ENCODE measurements around the gene FAF1.

Gene FAF1

GRCh38 chr1:50705699-50706098, 254.4 kb downstream of the FAF1 start:
- Mint-ChIP-seq H3K36me3 (ENCODE audit: insufficient read depth) (peaks cover 2% of the 10 kb centered on the region), H3K27ac (ENCODE audit: low read depth) (no peak overlapping the region), H3K4me1 (peaks cover 6% of the 10 kb centered on the region), H3K27me3 (no peaks in the 10 kb centered on the region), H3K4me3 (no peak overlapping the region), H3K9me3 (no peaks in the 10 kb centered on the region)
- no peak for DNase-seq (ENCODE audit: low spot score in 2 of 2)
- no peak for ATAC-seq (replicated peaks; ENCODE audit: extremely low read depth, poor library complexity, severe bottlenecking)

- DNase-seq (ENCODE audit: low spot score in 2 of 2) = no peak
- no peaks in the 10 kb centered on the region for H3K27me3 Mint-ChIP-seq
- no peaks in the 10 kb centered on the region for H3K9me3 Mint-ChIP-seq
- no peak overlapping the region for H3K27ac Mint-ChIP-seq (ENCODE audit: low read depth)
- H3K36me3 Mint-ChIP-seq (ENCODE audit: insufficient read depth) = no peaks in the 10 kb centered on the region
- H3K4me3 Mint-ChIP-seq = no peak overlapping the region
- H3K4me1 Mint-ChIP-seq = peaks cover 10% of the 10 kb centered on the region
- no peak for ATAC-seq (replicated peaks; ENCODE audit: extremely low read depth, poor library complexity, severe bottlenecking)
Measured at GRCh38 chr1:50705041-50705440, 255.0 kb downstream of the FAF1 start.

- peaks cover 12% of the 10 kb centered on the region for H3K4me1 Mint-ChIP-seq
- ATAC-seq (replicated peaks; ENCODE audit: extremely low read depth, poor library complexity, severe bottlenecking) (no peak), DNase-seq (ENCODE audit: low spot score in 2 of 2) (no peak)
- H3K4me3 Mint-ChIP-seq = no peak overlapping the region
- H3K36me3 Mint-ChIP-seq (ENCODE audit: insufficient read depth) = no peaks in the 10 kb centered on the region
- no peaks in the 10 kb centered on the region for H3K9me3 Mint-ChIP-seq
- H3K27me3 Mint-ChIP-seq = no peaks in the 10 kb centered on the region
- no peak overlapping the region for H3K27ac Mint-ChIP-seq (ENCODE audit: low read depth)
Measured at GRCh38 chr1:50704126-50704525, 255.9 kb downstream of the FAF1 start.

- H3K9me3 Mint-ChIP-seq = no peaks in the 10 kb centered on the region
- ATAC-seq (replicated peaks; ENCODE audit: extremely low read depth, poor library complexity, severe bottlenecking) = no peak
- no peaks in the 10 kb centered on the region for H3K27me3 Mint-ChIP-seq
- peaks cover 10% of the 10 kb centered on the region for H3K4me1 Mint-ChIP-seq
- no peaks in the 10 kb centered on the region for H3K36me3 Mint-ChIP-seq (ENCODE audit: insufficient read depth)
- DNase-seq (ENCODE audit: low spot score in 2 of 2) = no peak
- no peak overlapping the region for H3K4me3 Mint-ChIP-seq
- H3K27ac Mint-ChIP-seq (ENCODE audit: low read depth) = no peak overlapping the region
Measured at GRCh38 chr1:50703240-50703639, 256.8 kb downstream of the FAF1 start.

- Mint-ChIP-seq H3K9me3 (no peaks in the 10 kb centered on the region), H3K27me3 (no peaks in the 10 kb centered on the region), H3K27ac (ENCODE audit: low read depth) (no peak overlapping the region), H3K36me3 (ENCODE audit: insufficient read depth) (no peaks in the 10 kb centered on the region), H3K4me3 (no peak overlapping the region), H3K4me1 (peaks cover 6% of the 10 kb centered on the region)
- ATAC-seq (replicated peaks; ENCODE audit: extremely low read depth, poor library complexity, severe bottlenecking) (no peak), DNase-seq (ENCODE audit: low spot score in 2 of 2) (no peak)
Measured at GRCh38 chr1:50702395-50702794, 257.7 kb downstream of the FAF1 start.

GRCh38 chr1:50701706-50702317, 258.3 kb downstream of the FAF1 start:
- peaks cover 6% of the 10 kb centered on the region for H3K4me1 Mint-ChIP-seq
- H3K9me3 Mint-ChIP-seq = no peaks in the 10 kb centered on the region
- H3K27me3 Mint-ChIP-seq = no peaks in the 10 kb centered on the region
- ATAC-seq (replicated peaks; ENCODE audit: extremely low read depth, poor library complexity, severe bottlenecking) = no peak
- H3K27ac Mint-ChIP-seq (ENCODE audit: low read depth) = no peak overlapping the region
- DNase-seq (ENCODE audit: low spot score in 2 of 2) = no peak
- no peak overlapping the region for H3K4me3 Mint-ChIP-seq
- H3K36me3 Mint-ChIP-seq (ENCODE audit: insufficient read depth) = no peaks in the 10 kb centered on the region

GRCh38 chr1:50700621-50701020, 259.4 kb downstream of the FAF1 start:
- Mint-ChIP-seq H3K36me3 (ENCODE audit: insufficient read depth) (no peaks in the 10 kb centered on the region), H3K27me3 (no peaks in the 10 kb centered on the region)
- no peak for DNase-seq (ENCODE audit: low spot score in 2 of 2)

GRCh38 chr1:50700214-50700613, 259.9 kb downstream of the FAF1 start:
- Mint-ChIP-seq H3K27me3 (no peaks in the 10 kb centered on the region), H3K4me1 (peaks cover 6% of the 10 kb centered on the region), H3K4me3 (no peak overlapping the region), H3K9me3 (no peaks in the 10 kb centered on the region), H3K36me3 (ENCODE audit: insufficient read depth) (no peaks in the 10 kb centered on the region), H3K27ac (ENCODE audit: low read depth) (peak overlapping the region; percentile 46)
- no peak for DNase-seq (ENCODE audit: low spot score in 2 of 2)
- no peak for ATAC-seq (replicated peaks; ENCODE audit: extremely low read depth, poor library complexity, severe bottlenecking)

More at GRCh38 chr1:50700621-50701020, 259.4 kb downstream of the FAF1 start:
- Mint-ChIP-seq H3K9me3 (no peaks in the 10 kb centered on the region), H3K27ac (ENCODE audit: low read depth) (peak overlapping the region; percentile 46), H3K4me1 (peaks cover 6% of the 10 kb centered on the region), H3K4me3 (no peak overlapping the region)
- no peak for ATAC-seq (replicated peaks; ENCODE audit: extremely low read depth, poor library complexity, severe bottlenecking)

GRCh38 chr1:50699795-50700194, 260.3 kb downstream of the FAF1 start:
- no peaks in the 10 kb centered on the region for H3K27me3 Mint-ChIP-seq
- no peaks in the 10 kb centered on the region for H3K9me3 Mint-ChIP-seq
- no peak for DNase-seq (ENCODE audit: low spot score in 2 of 2)
- no peaks in the 10 kb centered on the region for H3K36me3 Mint-ChIP-seq (ENCODE audit: insufficient read depth)
- peak overlapping the region; percentile 46 for H3K27ac Mint-ChIP-seq (ENCODE audit: low read depth)
- no peak overlapping the region for H3K4me3 Mint-ChIP-seq
- no peak for ATAC-seq (replicated peaks; ENCODE audit: extremely low read depth, poor library complexity, severe bottlenecking)
- H3K4me1 Mint-ChIP-seq = peaks cover 6% of the 10 kb centered on the region

GRCh38 chr1:50697440-50698421, 262.3 kb downstream of the FAF1 start:
- no peak for DNase-seq (ENCODE audit: low spot score in 2 of 2)
- Mint-ChIP-seq H3K27ac (ENCODE audit: low read depth) (no peak overlapping the region), H3K4me3 (no peak overlapping the region), H3K9me3 (no peaks in the 10 kb centered on the region), H3K4me1 (peaks cover 6% of the 10 kb centered on the region), H3K36me3 (ENCODE audit: insufficient read depth) (no peaks in the 10 kb centered on the region), H3K27me3 (no peaks in the 10 kb centered on the region)
- no peak for ATAC-seq (replicated peaks; ENCODE audit: extremely low read depth, poor library complexity, severe bottlenecking)

- ATAC-seq (replicated peaks; ENCODE audit: extremely low read depth, poor library complexity, severe bottlenecking) (no peak), DNase-seq (ENCODE audit: low spot score in 2 of 2) (no peak)
- Mint-ChIP-seq H3K4me1 (no peaks in the 10 kb centered on the region), H3K27me3 (no peaks in the 10 kb centered on the region), H3K27ac (ENCODE audit: low read depth) (no peak overlapping the region), H3K4me3 (no peak overlapping the region), H3K36me3 (ENCODE audit: insufficient read depth) (no peaks in the 10 kb centered on the region), H3K9me3 (no peaks in the 10 kb centered on the region)
Measured at GRCh38 chr1:50693829-50694228, 266.2 kb downstream of the FAF1 start.

GRCh38 chr1:50684185-50684584, 275.9 kb downstream of the FAF1 start:
- H3K27me3 Mint-ChIP-seq = no peaks in the 10 kb centered on the region
- H3K4me1 Mint-ChIP-seq = no peaks in the 10 kb centered on the region
- peaks cover 8% of the 10 kb centered on the region for H3K36me3 Mint-ChIP-seq (ENCODE audit: insufficient read depth)
- no peak for ATAC-seq (replicated peaks; ENCODE audit: extremely low read depth, poor library complexity, severe bottlenecking)
- no peak overlapping the region for H3K27ac Mint-ChIP-seq (ENCODE audit: low read depth)
- no peak overlapping the region for H3K4me3 Mint-ChIP-seq
- no peaks in the 10 kb centered on the region for H3K9me3 Mint-ChIP-seq
- DNase-seq (ENCODE audit: low spot score in 2 of 2) = no peak

- no peaks in the 10 kb centered on the region for H3K27me3 Mint-ChIP-seq
- no peaks in the 10 kb centered on the region for H3K4me1 Mint-ChIP-seq
- no peak for ATAC-seq (replicated peaks; ENCODE audit: extremely low read depth, poor library complexity, severe bottlenecking)
- H3K4me3 Mint-ChIP-seq = no peak overlapping the region
- no peaks in the 10 kb centered on the region for H3K9me3 Mint-ChIP-seq
- DNase-seq (ENCODE audit: low spot score in 2 of 2) = no peak
- H3K27ac Mint-ChIP-seq (ENCODE audit: low read depth) = no peak overlapping the region
- H3K36me3 Mint-ChIP-seq (ENCODE audit: insufficient read depth) = peaks cover 5% of the 10 kb centered on the region
Measured at GRCh38 chr1:50681931-50682330, 278.1 kb downstream of the FAF1 start.
